ENCODE data around the gene ATP12A. TPM values are rescaled to one million over a fixed set of nuclear protein-coding genes. Genes with fewer than 3 reads are reported as not detected.

ATP12A gene
- total RNA-seq, 1 donor from 2014 or later, result not detected

DNA sequence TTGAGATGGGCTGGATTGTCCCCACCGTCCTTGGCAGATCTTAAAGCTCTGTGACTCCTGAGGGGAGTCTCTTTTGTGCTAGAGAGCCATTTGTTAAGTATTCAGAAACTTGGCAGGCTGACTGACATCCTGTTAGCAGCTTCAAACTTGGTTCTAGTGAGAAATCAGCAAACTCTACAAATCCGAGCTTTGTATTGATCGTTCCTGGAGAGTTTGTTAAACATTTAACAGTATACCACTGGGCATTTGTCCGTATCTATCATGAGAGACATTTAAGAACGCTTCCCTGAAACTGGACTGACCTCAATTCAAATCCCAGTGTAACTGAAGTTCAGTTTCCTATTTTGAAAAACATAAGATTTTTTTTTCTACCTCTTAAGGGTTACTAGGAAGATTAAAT lies 3.1 kb downstream of the ATP12A start:
- DNase-seq (no peak), ATAC-seq (ENCODE audit: poor library complexity) (no peak)
- intact Hi-C loops (cut with DNase I), result no loop called here

DNA sequence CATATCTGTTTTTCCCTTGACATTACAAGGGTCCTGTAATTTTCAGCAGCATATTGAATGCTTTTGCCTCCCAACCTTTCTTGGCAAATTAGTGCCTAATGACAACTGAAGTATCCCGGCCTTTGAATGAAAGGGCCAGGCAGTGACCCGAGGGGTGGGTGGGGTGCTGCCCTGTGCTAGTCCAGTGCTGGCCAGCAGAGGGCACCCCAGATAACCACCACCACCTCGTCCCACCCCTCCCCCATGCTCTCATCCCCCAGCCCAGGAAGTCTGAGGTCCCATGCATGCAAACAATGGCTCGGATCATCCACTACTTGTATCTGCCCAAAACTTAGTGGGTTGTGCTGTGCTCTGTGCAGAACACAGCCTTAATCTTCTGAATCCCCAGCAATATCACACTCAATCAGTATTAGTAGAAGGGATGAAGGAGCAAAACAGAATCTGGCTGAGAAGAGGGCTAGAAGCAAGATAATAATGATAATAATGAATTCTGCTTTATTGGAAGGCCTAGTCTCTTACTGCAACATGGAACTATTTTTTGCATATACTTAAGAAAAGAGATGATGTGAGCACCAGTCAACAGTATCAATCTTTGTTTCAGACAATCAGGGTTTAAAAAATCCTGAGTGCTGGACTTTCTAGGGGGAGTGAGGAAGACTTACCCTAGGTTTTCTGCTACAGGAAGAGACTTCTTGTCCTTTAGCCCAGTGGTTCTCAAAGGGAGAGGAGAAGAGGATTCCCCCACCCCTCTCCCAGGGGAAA lies 3.8 kb downstream of the ATP12A start:
- peak; percentile 65 for DNase-seq
- intact Hi-C loops (cut with DNase I), result no loop called here

DNA sequence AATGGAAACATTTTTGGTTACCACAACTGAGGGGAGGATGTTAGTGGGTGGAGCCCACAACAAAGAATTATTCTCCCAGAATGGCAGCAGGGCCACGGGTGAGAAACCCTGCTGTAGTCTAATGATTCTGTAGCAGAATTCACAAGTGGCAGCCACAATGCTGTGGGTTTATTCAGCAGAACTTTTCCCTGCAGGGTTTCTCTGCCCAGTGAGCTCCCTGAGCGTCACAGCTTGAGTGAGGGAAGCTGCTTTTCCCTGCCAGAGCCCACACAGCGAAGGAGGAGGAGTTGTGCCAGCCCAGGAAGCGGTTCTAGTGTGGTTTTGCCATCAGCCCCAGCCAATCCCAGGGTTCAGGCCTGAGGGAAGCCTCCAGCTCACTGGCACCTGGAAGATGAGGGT lies 4.4 kb downstream of the ATP12A start:
- DNase-seq (no peak), ATAC-seq (ENCODE audit: poor library complexity) (no peak)
- intact Hi-C loops (cut with DNase I), result no loop called here

More for the DNA sequence above, 3.8 kb downstream of the ATP12A start:
- peak; percentile 87 for ATAC-seq (ENCODE audit: poor library complexity)

DNA sequence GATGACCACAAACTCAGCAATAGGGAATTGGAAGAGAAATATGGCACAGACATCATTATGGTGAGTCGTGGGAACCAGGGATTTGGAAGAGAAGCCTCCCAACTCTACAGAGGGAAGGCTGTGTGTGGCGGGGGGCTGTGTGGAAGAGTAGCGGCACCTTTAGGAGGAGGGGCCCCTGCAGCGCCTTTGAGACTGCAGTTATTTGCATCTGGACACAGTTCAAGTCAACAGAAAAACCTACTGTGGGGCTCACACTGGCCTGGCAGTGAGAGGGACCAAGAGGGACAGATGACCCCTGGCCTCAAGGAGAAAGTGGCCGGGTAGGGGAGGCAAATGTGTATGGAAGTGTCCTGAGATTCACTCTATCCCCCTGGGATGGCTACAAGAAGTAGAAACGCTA lies 5.1 kb downstream of the ATP12A start:
- DNase-seq (no peak), ATAC-seq (ENCODE audit: poor library complexity) (no peak)
- intact Hi-C loops (cut with DNase I), result no loop called here

DNA sequence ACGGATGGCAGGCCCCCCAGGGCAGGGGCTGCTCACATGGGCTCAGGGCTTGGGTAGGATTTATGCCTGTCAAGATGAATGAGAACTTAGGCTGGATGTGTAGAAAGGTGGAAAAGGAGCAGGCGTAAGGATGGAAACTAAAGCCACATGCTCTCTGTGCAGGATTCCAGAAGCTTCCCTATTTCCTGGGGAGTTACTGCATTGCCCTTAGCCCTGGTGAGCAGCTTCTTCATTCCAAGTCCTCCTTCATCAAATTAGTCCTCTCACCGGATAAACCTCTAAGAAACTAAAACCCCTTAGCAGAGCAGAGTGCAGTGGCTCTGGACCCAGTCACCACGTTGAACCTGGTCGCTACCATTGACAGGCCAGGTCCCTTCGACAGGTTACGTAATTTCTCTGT lies 7.4 kb downstream of the ATP12A start:
- no peak for DNase-seq
- intact Hi-C loops (cut with DNase I), result no loop called here
- ATAC-seq (ENCODE audit: poor library complexity), result no peak

DNA sequence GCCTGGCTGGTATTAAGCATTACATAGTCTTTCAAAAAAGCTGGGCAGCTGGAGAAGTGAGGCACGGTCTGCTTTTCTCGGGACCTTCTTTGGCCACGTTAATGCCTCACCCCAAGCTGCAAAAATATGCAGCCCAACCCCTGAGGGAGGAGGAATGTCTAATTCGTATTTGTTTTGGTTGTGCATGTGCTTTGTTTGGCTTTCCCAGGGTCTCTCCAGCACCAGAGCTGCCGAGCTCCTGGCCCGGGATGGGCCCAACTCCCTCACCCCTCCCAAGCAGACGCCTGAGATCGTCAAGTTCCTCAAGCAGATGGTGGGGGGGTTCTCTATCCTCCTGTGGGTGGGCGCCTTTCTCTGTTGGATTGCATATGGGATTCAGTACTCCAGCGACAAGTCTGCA lies 7.9 kb downstream of the ATP12A start:
- no peak for ATAC-seq (ENCODE audit: poor library complexity)
- DNase-seq, result no peak
- intact Hi-C loops (cut with DNase I), result no loop called here

DNA sequence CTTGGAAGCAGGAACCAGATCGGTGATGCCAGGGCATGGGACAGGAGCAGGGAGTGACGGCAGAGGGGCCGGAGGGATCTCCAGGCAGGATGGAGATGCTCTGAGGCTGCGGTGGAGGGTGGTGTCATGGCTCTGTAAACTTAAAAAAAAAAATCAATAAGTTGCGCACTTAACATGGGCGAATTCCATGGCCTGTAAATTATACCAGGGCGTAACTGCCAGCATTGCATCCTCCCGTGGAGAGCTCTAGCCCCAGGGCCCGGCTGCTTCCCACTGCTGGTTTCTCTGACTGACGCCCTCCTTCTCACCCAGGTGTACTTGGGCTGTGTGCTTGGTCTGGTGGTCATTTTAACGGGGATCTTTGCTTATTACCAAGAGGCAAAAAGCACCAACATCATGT lies 8.7 kb downstream of the ATP12A start:
- ATAC-seq (ENCODE audit: poor library complexity) (no peak), DNase-seq (no peak)
- intact Hi-C loops (cut with DNase I), result no loop called here

DNA sequence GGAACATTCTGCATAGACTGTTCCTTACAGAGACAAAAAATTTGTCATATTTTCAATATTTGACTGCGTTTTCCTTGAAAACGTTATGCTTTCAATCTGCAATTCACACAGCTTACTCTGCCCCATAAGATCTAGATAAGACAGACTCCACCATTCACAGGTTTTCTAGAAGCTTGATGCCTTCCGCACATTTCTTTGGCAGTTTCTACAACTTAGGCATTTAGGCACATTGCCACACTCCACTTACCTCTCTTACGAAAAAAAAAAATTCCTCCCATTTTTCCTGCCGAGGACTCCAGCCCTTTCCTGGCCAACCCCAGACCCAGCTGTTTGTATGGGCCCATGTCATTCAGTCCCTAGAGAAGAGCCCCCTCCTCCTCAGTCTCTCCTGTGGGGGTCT lies 11.2 kb downstream of the ATP12A start:
- intact Hi-C loops (cut with DNase I), result loop anchor here (5.0 kb wide), 1 partner anchor 36 kb away; no protein-coding TSS in a partner anchor
- no peak for ATAC-seq (ENCODE audit: poor library complexity)
- DNase-seq, result no peak

DNA sequence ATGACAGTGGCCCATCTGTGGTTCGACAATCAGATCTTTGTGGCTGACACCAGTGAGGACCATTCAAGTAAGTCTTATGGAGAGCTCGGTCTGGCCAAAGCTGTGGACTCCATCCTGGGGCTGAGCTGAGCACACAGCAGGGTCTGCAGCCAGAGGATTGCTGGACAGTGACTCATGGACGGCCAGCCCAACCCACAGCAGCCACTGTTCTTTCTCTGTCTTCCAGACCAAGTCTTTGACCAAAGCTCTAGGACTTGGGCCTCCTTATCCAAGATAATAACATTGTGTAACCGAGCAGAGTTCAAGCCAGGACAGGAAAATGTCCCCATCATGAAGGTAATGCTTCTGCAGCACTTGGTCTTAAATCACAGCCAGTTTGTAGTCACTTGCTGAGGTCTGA lies 12.4 kb downstream of the ATP12A start:
- ATAC-seq (ENCODE audit: poor library complexity) (no peak), DNase-seq (no peak)
- intact Hi-C loops (cut with DNase I), result loop anchor here (5.0 kb wide), 1 partner anchor 35 kb away; no protein-coding TSS in a partner anchor

DNA sequence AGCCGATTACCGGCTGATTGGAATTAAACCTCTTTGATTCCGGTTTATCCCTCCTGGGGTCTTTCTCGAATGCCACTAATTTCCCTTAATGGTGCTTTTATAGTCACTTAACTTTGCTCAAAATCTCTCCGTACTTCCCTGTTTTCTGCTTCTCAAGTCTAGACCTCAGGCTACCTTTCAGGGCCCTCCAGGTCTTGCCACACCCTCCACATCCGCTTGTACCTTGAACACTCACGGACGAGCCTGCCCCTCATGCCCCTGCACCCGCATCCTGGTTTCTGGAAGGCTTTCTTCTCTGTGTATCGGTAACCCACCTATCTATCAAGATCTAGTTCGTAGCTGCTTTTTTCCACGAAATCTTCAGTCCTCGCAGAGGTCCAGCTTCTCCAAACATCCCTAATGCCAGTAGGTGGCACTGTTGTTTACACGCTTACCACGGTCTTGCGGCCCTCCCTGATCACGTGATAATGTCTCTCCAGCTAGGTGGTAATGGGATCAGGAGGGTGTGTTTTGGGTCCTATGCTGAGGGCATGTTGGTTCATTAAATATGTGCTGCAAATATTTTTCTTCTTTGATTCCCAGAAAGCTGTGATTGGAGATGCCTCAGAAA lies 13.8 kb downstream of the ATP12A start:
- peak; percentile 78 for ATAC-seq (ENCODE audit: poor library complexity)
- no peak for DNase-seq
- intact Hi-C loops (cut with DNase I), result loop anchor here (5.0 kb wide), 1 partner anchor 33 kb away; no protein-coding TSS in a partner anchor

DNA sequence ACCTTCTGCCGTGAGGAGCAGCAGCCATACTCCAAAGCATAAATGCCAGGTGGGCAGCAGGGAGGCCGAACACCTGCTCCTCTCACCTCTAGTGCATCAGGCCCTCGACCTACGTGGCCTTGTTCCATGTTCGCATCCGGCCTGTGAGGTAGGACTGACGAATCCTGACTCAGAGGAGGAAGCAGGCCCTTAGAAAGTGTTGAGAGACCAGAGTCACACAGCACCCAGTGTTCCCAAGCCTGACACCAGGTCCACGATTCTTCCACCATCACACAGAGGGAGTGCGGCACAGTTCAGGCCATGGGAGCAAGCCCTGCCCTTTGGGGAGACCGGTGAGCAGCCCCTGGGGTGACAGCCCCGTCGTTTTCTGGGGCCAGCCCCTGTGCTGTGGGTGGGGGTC lies 14.7 kb downstream of the ATP12A start:
- no peak for ATAC-seq (ENCODE audit: poor library complexity)

DNA sequence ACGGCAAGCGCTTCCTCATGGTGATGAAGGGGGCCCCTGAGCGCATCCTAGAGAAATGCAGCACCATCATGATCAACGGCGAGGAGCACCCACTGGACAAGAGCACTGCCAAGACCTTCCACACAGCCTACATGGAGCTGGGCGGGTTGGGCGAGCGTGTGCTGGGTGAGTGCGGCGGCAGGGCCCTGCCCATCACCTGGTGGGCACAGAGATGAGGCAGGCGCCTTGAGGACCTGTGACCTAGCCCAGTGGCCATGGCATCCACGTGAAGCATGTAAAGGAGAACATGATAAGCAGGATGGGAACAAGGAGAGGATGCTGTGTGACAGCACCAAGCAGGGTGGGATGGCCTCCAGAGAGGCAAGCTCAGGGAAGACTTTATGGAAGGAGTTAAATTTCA lies 18.5 kb downstream of the ATP12A start:
- DNase-seq (no peak), ATAC-seq (ENCODE audit: poor library complexity) (no peak)
- intact Hi-C loops (cut with DNase I), result no loop called here

More for the DNA sequence above, 14.7 kb downstream of the ATP12A start:
- DNase-seq, result no peak
- intact Hi-C loops (cut with DNase I), result loop anchor here (5.0 kb wide), 1 partner anchor 32 kb away; no protein-coding TSS in a partner anchor

DNA sequence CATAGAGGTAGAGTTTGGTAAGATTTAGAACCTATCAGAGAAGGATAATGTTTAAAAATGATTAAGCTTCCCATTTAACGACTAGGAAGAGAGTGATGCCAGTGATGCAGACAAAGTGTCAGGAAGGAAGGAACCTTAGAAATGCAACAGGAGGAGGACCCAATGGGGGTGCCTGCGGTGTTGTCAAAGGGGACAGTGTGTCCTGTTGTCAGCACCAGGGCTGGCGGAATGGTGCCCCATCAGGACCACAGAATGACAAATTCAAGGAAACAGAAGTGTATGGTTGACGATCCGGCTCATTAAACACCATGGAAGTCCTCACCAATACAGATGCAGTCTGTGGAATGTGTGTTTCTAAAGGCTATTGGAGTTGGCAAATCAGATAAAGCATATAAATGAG lies 19.3 kb downstream of the ATP12A start:
- intact Hi-C loops (cut with DNase I), result no loop called here
- DNase-seq (no peak), ATAC-seq (ENCODE audit: poor library complexity) (no peak)

DNA sequence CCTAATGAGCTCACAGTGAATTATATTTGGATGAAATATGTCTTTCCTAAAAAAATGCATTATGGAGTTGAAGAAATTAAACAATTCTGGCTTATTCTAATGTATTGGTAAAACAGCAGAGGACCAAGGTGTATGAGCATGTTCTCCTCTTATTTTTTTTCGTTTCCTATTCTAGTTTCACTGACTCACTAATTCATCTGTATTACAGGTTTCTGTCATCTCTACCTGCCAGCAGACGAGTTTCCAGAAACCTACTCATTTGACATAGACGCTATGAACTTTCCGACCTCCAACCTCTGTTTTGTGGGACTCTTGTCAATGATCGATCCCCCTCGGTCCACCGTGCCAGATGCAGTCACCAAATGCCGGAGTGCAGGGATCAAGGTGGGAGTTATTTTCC lies 20.3 kb downstream of the ATP12A start:
- ATAC-seq (ENCODE audit: poor library complexity), result no peak
- intact Hi-C loops (cut with DNase I), result no loop called here
- no peak for DNase-seq

DNA sequence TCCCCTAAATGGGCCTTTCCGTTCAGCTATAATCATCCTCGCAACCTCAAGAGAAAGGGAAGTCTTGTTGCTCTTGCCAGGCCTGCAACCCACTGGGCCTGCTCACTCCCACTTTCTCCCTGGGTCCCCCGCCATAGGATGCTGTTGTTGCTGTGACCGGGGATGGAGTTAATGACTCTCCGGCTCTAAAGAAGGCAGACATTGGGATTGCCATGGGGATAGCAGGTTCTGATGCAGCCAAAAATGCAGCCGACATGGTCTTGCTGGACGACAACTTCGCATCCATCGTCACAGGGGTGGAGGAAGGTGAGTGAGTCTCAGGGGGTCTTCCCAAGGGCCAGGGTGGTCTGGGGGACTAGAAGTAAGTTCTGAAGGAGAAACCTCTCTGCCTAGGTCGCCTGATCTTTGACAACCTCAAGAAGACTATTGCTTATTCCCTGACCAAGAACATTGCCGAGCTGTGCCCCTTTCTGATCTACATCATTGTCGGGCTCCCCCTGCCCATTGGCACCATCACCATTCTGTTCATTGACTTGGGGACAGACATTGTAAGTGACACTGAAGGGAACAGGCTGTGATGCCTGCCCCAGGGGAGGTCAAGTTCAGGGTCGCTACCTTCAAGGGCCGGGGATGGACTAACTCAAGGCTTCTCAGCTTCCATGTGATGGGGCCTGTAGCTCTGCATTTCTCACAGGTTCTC lies 26.8 kb downstream of the ATP12A start:
- DNase-seq, result no peak
- intact Hi-C loops (cut with DNase I), result no loop called here
- ATAC-seq (ENCODE audit: poor library complexity), result no peak

DNA sequence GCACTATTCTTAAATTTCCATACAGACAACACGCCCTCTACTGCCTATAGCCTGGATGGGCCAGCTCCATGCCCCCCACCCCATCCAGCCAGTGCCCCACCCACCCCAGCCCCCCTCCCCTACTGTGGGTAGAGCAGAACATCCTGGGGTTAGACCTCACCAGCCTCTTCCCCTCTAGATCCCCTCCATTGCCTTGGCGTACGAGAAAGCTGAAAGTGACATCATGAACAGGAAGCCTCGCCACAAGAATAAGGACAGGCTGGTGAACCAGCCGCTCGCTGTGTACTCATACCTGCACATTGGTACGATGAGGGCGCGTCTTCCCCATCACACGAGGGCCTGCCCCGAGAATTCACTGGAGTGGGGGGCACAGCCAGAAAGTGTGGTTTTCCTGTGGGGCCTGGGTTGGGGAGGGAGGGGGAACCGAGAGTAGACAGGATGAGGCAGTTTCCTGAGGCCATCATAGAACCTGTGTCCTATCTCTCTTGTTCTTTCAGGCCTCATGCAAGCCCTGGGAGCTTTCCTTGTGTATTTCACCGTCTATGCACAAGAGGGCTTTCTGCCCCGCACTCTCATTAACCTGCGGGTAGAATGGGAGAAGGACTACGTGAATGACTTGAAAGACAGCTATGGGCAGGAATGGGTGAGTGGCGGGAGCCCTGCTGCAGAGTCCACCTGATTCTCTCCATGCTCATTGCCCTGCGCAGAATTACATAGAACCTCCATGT lies 29.1 kb downstream of the ATP12A start:
- intact Hi-C loops (cut with DNase I), result no loop called here
- ATAC-seq (ENCODE audit: poor library complexity) (no peak), DNase-seq (no peak)

DNA sequence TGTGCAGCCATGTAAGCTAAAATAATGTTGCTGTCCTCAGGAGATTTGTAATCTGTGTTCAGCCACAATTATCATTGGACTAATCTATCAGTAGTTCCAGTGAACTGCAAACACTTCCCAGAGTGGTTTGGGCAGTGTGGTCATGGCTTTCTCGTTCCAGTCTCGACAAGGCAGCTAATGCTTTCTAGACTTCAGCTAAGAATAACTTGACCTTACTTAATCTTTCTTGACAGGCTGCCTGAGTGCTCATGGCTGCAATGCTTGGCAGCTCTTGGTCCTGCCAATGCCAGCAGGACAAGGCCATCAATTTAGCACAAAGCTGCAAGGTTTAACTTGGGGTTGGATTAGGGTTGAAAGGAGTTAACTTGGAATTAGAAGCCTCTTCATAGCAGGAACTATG lies 32.8 kb downstream of the ATP12A start:
- ATAC-seq (ENCODE audit: poor library complexity), result peak; percentile 96
- DNase-seq, result peak; percentile 58
- intact Hi-C loops (cut with DNase I), result no loop called here

DNA sequence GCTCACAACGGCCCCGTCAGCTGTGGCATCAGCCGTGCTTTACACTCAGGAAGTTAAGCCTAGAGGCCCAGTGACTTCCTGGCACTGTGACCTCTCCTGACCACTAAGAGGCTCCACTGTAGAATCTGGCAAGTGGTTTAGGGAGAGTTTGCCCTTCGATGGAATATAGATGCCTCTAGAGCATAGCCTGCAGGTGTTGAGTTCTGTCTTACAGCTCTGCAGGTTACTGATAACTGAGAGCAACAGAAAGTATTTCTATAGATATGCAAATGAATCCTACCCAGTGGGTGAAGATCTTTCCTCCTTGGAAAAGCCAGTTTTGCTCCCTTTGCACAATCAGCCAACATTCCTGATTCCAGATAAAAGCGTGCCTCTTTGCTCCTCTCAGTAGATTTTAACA lies 35.8 kb downstream of the ATP12A start:
- ATAC-seq (ENCODE audit: poor library complexity) (no peak), DNase-seq (no peak)
- intact Hi-C loops (cut with DNase I), result no loop called here

DNA sequence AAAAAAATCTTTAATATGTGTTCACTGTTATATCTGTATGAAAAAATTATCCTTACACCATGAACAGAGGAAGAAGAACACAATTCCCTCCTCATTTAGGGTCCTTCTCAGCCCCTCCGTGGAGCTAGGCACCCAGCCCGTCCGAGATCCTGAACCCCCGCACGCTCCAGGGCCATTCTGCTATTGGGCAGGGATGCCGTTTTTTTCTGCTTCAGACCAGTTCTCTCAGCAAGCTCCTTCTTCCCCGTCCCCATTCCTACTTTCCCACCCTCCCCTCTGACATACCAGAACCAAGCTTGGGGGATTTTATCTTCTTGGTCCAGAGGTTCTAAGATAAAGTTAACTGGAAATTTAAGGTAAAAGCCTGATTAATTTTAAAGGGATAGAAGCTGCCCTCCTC lies 36.2 kb downstream of the ATP12A start:
- DNase-seq (no peak), ATAC-seq (ENCODE audit: poor library complexity) (no peak)
- intact Hi-C loops (cut with DNase I), result no loop called here
